Lung (tissue), 12 donors: Measurements from ENCODE around the gene PCYT2. TPM values are rescaled to one million over a fixed set of nuclear protein-coding genes. Genes with fewer than 3 reads are reported as not detected.

Experiments
- ATAC-seq: fragments of 200-7000 bp; cut with Tn5 transposase; one replicate; pipeline ENCODE4 v1.9.1; 2020; ENCODE audit warnings: moderate number of reproducible peaks; ENCODE audit not compliant: insufficient read depth, low FRiP score
- DNase-seq, 3 donors: peaks; one replicate each; pipeline ENCODE4 v3.0.0-alpha.2; 2013 to 2017
- H3K27ac ChIP-seq, 2 donors: one replicate each; pipeline ENCODE4 v1.5.1; 2013; ENCODE audit warnings: mild to moderate bottlenecking in 2 of 2, moderate library complexity in 2 of 2, control low read depth in 1 of 2, inconsistent platforms in 1 of 2, low read depth in 1 of 2, low read length in 1 of 2
- H3K27me3 ChIP-seq, 3 donors: one replicate each; pipeline ENCODE4 v1.5.1; 2013; ENCODE audit warnings: low read length in 2 of 3; ENCODE audit not compliant: control insufficient read depth in 3 of 3, insufficient read depth in 3 of 3
- H3K36me3 ChIP-seq, 4 donors: one replicate each; pipeline ENCODE4 v1.5.1; 2013; ENCODE audit warnings: low read length in 4 of 4, mild to moderate bottlenecking in 1 of 4, moderate library complexity in 1 of 4; ENCODE audit not compliant: control insufficient read depth in 4 of 4, insufficient read depth in 4 of 4
- H3K4me1 ChIP-seq, 5 donors: one replicate each; pipeline ENCODE4 v1.5.1; 2013; ENCODE audit warnings: low read length in 5 of 5, mild to moderate bottlenecking in 2 of 5, moderate library complexity in 1 of 5; ENCODE audit not compliant: control insufficient read depth in 5 of 5, insufficient read depth in 5 of 5
- H3K4me3 ChIP-seq: one replicate; pipeline ENCODE4 v1.5.1; 2013; ENCODE audit warnings: mild to moderate bottlenecking, control low read depth, moderate library complexity
- H3K9ac ChIP-seq, 2 donors: one replicate each; pipeline ENCODE4 v1.5.1; 2013; ENCODE audit warnings: low read length in 2 of 2, control low read depth in 1 of 2; ENCODE audit not compliant: insufficient read depth in 1 of 2
- H3K9me3 ChIP-seq, 4 donors: one replicate each; pipeline ENCODE4 v1.5.1; 2013; ENCODE audit warnings: low read length in 3 of 4, mild to moderate bottlenecking in 1 of 4, moderate library complexity in 1 of 4; ENCODE audit not compliant: control insufficient read depth in 4 of 4, insufficient read depth in 3 of 4
- WGBS, 2 donors: extraction: QIAGEN DNeasy Blood & Tissue Kit; methylation state at CpG; one replicate each; pipeline ENCODE4 v1.1.7; 2013; 5-methylcytosine and 5-hydroxymethylcytosine counted together
- polyA plus RNA-seq, 2 donors: library from polyadenylated mRNA; stranded (reverse); fragments of 200-250 nt; gene quantifications; one replicate each; pipeline ENCODE4 v1.2.1, GENCODE V29; 2013
- total RNA-seq, 2 donors: library from RNA; depleted of rRNA in 1 of 2; stranded (reverse); fragments of >200 nt in 1 of 2; gene quantifications; one replicate each; pipeline ENCODE4 v1.2.1, GENCODE V29; 2014 to 2021
- TF ChIP-seq, protein P1 (sequence below): IDR thresholded peaks from 2 replicates; pipeline ENCODE4 v1.5.1; 2012; ENCODE audit warnings: mild to moderate bottlenecking; ENCODE audit errors: control extremely low read depth, extremely low read depth
- donor health status: control.
- donor health status: control.
- donor health status: Bipolar disorder and iron deficiency.
- donor health status: healthy.
- donor health status: DM: yes; HTN: yes; CAD: no.

Gene PCYT2
- total and polyA plus RNA-seq, 4 donors = 23.0 to 91.6 (median 67.5) TPM

- H3K27me3 ChIP-seq = peaks cover 0 to 6% (median 3%) of the 10 kb centered on the region in 3 donors
- 45 to 55% methylated on average over 11 to 12 of the region's 12 CpGs for WGBS, 2 donors
- no peak for DNase-seq
These were observed 31.0 kb upstream of the PCYT2 start for GRCh38 chr17:81942167-81942553.

GRCh38 chr17:81941484-81942166 is 30.4 kb upstream of the PCYT2 start:
- H3K27ac ChIP-seq = peak overlapping the region in 1 of 2 donors; percentile 52
- H3K27me3 ChIP-seq = peaks cover 0 to 6% (median 3%) of the 10 kb centered on the region in 3 donors
- peaks cover 0 to 5% (median 0%) of the 10 kb centered on the region in 5 donors for H3K4me1 ChIP-seq

More at GRCh38 chr17:81942167-81942553, 31.0 kb upstream of the PCYT2 start:
- TF ChIP-seq, protein P1, sequence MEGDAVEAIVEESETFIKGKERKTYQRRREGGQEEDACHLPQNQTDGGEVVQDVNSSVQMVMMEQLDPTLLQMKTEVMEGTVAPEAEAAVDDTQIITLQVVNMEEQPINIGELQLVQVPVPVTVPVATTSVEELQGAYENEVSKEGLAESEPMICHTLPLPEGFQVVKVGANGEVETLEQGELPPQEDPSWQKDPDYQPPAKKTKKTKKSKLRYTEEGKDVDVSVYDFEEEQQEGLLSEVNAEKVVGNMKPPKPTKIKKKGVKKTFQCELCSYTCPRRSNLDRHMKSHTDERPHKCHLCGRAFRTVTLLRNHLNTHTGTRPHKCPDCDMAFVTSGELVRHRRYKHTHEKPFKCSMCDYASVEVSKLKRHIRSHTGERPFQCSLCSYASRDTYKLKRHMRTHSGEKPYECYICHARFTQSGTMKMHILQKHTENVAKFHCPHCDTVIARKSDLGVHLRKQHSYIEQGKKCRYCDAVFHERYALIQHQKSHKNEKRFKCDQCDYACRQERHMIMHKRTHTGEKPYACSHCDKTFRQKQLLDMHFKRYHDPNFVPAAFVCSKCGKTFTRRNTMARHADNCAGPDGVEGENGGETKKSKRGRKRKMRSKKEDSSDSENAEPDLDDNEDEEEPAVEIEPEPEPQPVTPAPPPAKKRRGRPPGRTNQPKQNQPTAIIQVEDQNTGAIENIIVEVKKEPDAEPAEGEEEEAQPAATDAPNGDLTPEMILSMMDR = no peak
- ATAC-seq = no peak
- Histone ChIP-seq H3K9me3 (no peaks in the 10 kb centered on the region), H3K4me1 (peaks cover 0 to 2% (median 0%) of the 10 kb centered on the region in 5 donors), H3K9ac (no peak overlapping the region), H3K27ac (peak overlapping the region in 1 of 2 donors; percentile 52), H3K36me3 (no peaks in the 10 kb centered on the region), H3K4me3 (no peak overlapping the region)

DNA sequence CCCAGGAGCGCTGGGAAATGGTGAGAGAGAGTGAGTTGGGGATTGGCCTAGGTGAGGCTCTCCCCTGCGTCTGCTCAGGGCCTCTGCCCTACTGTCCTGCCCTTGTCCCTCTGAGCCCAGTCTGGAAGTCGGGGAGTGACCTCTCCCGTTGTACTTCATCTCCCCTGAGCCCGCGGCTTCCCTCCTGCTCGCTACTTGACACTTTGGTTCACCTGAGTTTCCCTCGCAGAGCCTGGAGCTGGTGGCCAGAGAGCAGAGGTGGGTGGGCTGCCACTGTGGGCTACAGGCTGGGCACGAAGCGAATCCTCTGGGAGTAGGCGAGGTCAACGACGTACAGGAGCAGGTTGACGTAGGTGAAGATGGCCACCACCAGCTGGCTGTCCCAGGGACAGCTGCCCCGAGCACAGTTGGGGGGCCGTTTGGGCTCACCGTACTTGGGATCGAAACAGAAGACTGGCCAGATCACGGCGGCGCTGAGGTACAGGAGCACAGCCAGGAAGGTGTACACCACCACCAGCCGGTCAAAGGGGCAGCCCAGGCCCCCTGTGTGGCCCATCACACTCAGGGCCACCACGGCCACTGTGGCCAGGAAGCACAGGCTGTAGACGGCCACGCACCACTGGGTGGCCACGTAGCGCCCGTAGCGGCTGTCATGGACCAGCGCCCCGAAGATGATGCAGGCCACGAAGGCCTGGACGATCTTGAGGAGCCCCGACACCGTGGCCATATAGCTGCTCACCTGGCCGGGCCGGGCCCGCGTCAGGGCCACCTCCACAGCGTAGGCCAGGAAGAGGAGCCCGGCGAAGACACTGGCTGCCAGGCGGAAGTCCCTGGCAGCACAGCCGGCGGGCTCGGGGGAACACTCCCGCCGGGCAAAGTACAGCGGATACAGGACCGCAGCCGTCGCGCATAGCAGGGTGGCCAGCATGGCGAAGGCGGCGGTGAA is 29.6 kb upstream of the PCYT2 start:
- Histone ChIP-seq H3K4me3 (no peak overlapping the region), H3K27me3 (peaks cover 0 to 6% (median 3%) of the 10 kb centered on the region in 3 donors), H3K9me3 (no peaks in the 10 kb centered on the region), H3K36me3 (no peaks in the 10 kb centered on the region), H3K4me1 (peaks cover 0 to 8% (median 0%) of the 10 kb centered on the region in 5 donors), H3K27ac (no peak overlapping the region), H3K9ac (no peak overlapping the region)
- TF ChIP-seq, protein P1 = no peak
- no peak for ATAC-seq
- DNase-seq = no peak
- WGBS, 2 donors = 91 to 95% methylated on average over 56 of the region's 56 CpGs

More at GRCh38 chr17:81941484-81942166, 30.4 kb upstream of the PCYT2 start:
- Histone ChIP-seq H3K9me3 (no peaks in the 10 kb centered on the region), H3K36me3 (no peaks in the 10 kb centered on the region), H3K4me3 (no peak overlapping the region), H3K9ac (no peak overlapping the region)
- 47 to 56% methylated on average over 27 to 30 of the region's 30 CpGs for WGBS, 2 donors
- no peak for ATAC-seq
- DNase-seq = no peak
- TF ChIP-seq, protein P1 = no peak
